Activated T-cell treated with anti-CD3 and anti-CD28 coated beads, Interleukin-2, amount 50 U/mL, for 48 hours (primary cell): ENCODE measurements around the gene CDC20.
"Not testable (repeated sequence)": the region's sequence is repeated elsewhere in the genome, so short reads cannot be mapped to it uniquely, and the experiment has no call there.

ENCODE experiments used
- DNase-seq, 2 experiments: peaks; one replicate each; pipeline ENCODE4 v3.0.0-alpha.2; 2020

The CDC20 gene

DNA sequence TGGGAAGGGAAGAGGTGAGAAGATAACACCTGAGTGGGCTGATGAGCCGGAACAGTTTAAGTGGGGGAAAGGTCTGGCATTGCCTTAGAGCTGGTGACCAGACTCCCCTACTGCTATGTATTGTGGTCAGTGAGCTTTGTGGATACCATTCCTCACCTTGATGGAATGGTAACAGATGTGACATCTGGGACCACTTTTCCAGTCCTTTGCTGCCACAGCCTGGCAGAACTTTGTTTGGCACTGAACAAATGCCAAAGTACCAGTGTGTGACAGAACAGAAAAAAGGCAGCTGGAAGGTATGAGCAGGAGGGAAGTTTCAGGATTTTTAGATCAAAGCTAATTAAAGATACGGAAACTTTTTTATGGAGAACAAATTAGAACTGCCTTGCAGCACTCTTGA, 24.7 kb downstream of the CDC20 start:
- no peak for DNase-seq

DNA sequence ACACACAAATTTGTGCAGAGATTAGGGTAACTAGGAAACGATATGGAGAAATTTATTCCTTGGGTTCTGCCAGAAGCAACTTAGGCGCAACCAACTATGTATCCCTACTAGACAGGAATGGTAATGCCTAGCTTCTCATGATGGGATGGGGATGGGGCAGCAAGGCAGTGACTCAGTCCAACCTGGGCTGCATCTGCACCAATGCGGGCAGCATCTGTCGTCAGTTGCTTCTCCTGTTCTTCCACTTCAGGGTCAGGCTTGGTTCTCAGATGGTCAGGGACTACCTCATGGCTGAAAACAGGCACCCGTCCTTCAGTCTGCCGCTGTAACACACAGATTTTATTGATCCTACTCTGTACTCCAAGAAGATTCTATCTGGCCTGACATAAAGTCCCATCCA, 27.9 kb downstream of the CDC20 start:
- no peak for DNase-seq

DNA sequence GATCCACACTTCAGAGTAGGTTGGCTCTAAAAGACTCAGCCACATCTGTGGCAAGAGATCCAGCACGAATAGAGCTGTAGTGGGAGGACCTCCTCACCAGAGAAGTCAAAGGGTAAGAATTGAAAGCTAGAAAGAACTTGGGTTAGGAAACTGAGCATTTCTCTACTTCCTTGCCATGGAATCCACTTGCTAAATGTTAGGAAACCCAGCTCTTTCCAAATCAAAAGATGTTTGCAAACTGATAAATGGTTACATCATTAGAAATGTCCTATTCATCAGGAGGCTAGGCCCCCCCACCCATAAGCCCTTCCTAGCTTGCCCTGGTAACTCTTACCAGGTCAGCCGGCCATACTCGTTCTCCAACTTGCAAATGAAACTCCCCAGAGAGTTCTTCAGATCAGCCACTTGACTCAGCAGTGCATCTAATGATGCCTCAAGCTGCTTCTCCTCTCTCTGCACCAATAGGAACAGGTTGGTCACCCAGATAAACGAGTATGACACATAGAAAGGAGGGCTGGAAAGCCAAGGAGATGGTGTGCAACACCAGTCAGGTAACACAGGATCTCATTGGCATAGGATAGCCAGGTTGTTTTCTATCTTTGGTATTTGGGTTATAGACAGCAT, 29.3 kb downstream of the CDC20 start:
- DNase-seq = no peak

DNA sequence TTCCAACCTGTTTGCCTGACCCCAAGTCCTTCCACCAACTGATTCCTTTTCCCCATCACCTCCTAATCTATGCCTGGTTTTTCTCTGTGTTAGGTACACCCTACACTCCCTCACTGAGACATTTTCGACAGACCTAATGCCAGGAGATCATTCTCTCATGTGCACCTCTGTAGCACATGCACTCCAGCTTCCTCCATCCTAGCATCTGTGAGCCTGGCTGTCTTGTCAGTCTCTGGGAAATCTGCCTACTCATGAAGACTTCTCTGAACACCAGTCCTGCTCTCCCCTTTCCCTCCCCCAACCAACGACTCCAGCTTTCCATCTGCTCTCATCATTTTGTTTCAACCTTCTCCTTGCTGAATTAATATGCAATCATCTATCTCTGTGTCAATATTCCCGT, 29.8 kb downstream of the CDC20 start:
- DNase-seq = no peak

DNA sequence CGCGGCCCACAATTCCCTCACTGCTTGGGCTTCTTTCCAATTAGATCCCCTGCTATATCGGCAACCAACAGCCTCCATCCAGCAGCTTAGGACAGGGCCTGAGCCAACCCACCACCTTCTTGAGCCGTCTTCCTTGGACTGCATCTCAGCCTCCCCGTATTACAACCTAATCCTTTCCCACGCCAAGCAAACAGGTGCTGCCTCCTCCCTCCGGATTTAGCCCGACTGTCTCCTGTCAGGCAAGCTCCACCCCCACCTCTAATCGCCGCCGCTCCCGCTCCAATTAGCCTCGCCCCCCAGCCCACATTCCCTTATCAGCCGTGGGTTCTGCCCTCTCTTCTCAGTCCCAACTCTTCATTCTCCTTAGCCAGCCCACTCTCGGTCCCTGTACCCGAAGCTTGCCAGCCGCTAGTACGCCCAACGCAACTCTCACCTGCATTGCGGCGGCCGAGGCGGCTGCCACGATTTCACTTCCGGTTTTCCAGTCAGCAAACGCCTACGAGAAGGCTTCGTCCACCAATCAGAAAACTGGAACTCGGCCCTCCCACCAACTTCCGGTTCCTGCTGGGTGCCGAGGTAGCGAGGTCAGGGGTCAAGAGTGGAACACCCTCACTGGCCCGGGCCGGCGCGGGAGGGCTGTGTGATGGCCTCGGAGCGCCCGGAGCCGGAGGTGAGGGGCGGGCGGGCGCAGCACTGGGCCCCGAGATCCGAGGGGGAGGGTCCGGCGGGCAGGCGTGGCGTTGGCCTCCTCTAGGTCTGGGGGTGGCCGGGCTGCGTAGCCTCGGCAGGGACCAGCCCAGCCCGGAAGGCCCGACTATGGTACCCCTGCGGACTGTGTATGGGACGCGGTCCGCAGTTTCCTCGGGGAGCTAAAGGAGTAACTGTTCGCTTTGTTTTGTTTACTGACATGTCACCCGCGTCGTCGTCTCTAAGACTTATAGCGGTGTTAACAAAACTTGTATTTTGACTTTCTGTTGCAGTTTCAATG, 30.8 kb downstream of the CDC20 start, which contains the start of the genes MED8 and SZT2:
Gene MED8, minus strand, starts transcription at position 475 of the 988 bp plus-strand sequence. Its CDS starts 36 bp downstream, at position 439.
Gene SZT2, plus strand, starts transcription at position 574 of the 988 bp plus-strand sequence. Its CDS starts 70 bp downstream, at position 644.
- DNase-seq = peak; percentile 96 to 97

DNA sequence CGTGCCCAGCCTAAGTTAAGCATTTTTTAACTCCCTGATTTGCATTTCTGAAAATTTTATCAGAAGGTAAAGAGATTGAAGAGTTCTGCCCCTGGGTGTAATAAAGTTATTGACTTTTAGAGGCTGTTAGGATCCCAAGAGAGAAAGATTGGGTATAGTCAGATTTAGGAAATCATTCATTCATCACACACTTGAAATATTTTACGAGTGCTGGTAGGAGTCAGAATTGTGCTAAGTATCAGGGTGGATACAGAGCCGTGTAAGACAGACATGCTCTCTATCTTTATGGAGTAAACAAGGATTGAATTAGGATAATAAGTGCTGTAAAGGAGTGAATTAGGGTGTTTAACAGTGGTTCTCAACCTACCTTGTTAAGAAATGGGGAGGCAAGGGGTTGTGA, 33.9 kb downstream of the CDC20 start:
- DNase-seq = no peak

DNA sequence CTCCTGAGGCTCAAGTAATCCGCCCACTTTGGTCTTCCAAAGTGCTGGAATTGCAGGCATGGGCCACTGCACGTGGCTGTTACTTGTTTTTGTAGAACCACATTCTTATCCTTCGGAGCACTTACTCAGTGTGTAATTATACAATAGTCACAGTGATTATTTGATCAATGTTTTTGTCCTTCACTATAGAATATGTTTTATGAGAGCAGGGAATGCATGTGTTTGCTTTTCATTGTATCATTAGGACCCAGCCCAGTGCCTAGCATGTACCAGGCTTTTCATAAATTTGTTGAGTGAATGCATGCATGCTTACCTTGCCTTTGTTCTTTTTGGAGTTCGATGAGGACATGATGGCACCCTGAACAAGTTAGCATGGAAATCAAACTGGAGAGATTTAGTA, 36.7 kb downstream of the CDC20 start:
- DNase-seq = no peak

DNA sequence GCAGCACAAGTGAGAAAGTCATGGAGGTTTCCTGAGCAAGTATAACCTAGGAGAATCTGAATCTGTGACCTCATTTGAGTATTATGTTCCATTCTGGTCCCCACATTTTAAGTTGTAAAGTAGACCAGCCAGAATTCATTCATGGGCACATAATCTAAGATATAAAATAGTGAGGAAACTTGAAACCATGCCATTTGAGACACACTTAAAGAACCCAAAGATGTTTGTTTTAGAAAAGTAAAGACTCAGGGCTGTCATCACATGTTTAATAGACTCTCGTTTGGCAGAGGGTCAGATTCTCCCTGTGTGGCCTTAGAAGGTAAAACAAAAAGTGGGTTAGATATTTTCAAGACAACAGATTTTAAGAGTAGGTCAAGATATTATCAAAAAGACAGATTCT, 37.3 kb downstream of the CDC20 start:
- DNase-seq = no peak

DNA sequence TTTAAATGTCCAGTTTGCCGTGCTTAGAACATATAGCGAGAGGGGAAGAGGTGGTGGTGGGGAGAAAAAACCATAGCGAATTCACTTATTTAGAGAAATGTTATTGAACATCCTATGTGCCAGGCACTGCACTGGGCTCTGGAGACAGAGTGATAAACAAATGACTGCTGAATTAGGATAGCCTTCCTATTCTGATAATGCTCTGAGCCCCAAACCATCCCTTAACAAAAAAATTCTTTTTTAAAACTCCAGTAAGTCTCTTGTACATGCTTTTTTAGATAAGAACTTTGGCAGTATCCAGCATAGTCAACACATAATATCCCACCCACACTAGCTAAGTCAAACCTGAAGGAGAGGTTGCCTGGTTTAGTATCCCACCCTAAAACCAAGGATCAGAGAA, 39.4 kb downstream of the CDC20 start:
- DNase-seq = no peak

DNA sequence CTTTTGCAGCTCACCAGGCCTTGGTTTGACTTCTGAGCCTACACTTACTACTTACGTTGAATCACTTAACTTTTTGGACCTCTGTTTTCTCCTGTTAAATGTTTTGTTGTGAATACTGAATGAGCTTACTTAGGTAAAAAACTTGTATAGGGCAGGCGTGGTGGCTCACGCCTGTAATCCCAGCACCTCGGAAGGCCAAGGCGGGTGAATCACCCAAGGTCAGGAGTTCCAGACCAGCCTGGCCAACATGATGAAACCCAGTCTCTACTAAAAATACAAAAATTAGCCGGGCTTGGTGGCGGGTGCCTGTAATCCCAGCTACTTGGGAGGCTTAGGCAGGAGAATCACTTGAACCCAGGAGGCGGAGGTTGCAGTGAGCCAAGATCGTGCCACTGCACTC, 41.7 kb downstream of the CDC20 start:
- not testable (repeated sequence) for DNase-seq

DNA sequence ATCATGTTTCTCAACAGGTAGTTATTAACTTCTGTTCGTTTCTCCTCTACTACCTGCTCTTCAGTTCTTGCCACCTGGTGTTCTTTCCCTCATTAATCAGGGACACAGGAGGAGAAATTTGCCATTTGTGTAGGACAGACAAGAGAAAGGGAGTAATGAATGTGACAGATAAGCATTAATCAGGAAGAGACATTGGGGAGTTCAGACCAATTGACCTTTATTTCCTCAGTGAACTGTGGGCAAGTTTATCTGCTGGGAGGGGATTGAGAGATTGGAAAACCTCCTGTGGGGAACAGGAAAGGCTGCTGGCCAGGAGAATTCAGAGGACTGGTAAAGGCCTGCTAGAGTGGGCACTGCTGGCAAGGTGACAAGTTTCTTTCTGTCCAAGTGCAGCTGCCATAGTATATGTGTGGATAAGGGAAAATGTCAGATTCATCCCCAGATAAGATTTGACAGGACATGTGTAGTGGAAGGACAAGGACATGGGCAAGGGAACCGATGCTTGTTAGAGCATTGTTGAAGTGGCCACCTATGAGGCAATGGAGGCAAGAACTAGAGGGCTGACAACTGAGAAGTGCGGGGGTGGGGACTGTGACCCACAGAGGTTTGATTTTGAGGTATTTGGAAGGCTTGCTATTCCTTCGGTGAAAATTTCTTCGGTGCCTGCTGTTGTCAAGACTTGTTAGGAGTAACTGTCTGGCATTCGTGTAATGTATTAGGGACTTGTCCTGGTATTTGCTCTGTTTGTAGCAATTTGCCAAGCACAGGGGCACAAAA, 43.5 kb downstream of the CDC20 start:
- no peak for DNase-seq

DNA sequence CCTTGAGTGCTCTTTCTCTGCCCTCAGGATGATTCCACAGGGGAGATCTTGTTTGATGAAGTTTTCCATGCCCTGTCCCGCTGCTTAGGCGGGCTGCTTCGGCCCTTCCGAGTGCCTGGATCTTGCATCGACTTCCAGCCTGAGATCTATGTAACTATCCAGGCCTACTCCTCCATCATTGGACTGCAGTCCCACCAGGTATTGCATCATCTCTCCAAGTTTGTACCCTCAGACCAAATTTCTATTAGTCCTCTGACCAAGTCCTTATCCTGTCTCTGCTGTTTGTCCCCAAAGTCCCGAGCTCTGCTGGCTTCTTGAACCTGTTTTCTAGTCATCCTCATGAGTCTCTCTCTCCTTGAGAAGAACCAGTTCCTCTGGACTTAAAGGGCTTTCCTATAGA, 45.6 kb downstream of the CDC20 start:
- no peak for DNase-seq

DNA sequence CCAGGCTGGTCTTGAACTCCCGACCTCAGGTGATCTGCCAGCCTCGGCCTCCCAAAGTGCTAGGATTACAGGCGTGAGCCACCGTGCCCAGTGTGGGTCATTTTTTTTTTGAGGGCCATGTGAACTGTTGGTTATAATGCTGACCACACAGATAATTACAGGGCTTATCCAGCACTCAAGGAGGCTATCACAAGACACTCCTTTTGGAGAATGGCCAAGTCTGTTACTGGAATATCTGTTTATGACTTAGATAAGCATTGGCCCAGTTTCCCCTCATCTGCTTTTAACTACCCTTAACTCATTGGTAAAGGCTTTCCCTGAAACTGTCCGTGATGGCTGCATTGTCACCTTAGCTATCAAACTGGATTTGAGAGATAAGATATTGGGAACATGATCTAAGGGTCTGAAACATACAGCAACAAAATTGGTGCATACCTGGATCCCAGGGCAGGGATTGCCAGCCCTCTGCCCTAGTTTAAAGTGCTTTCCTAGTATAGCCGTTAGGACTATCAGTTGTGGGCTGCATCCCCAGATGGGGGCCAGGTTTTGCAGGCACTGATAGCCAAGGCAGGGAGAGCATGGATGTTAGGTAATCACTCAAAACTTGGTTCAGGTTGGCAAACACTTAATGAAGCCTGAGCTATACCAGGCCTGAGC, 46.6 kb downstream of the CDC20 start:
- no peak for DNase-seq

DNA sequence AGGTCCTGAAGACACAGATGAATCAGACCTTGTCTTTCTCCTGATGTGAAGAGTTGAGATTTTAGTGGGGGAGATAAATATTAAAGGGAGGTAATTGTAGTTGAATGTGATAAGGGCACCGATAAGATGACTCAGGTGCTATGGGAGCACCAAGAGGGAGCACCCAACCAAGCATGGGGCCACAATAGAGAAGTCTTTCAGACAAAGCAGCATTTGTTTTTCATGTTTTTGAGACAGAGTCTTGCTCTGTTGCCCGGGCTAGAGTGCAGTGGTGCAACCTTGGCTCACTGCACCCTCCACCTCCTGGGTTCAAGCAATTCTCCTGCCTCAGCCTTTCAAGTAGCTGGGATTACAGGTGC, 47.1 kb downstream of the CDC20 start:
- DNase-seq = no peak

DNA sequence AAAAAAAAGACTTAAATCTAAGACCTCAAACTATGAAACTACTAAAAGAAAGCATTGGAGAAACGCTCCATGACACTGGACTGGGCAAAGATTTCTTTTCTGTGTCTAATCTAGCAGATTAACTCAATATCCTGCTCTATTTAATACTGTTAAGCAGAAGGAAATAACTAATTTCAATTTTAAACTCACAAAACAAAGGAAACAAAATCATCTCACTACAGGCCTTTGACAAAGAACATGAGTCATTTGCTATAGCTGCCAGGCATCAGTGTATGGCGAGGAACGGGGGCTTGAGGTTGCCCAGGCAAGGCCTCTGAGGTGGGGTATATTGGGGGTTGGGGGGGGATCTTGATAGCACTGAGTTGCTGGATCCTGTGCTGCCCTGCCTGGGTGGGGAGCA, 51.8 kb downstream of the CDC20 start:
- DNase-seq = no peak
